GM23338 (cell line): ENCODE measurements around the gene KATNAL1. TPM values are rescaled to one million over a fixed set of nuclear protein-coding genes. Genes with fewer than 3 reads are reported as not detected.

Experiments
- ATAC-seq: fragments of 200-7000 bp; cut with Tn5 transposase; 3 replicates; pipeline ENCODE4 v1.9.1; 2020
- DNase-seq: peaks from one replicate; pipeline ENCODE4 v3.0.0-alpha.2; 2015; ENCODE audit warnings: low spot score
- H2AFZ ChIP-seq: fragments of 200-600 bp; sonication (generic); 2 replicates; pipeline ENCODE4 v1.8.0; 2016; ENCODE audit warnings: antibody characterized with exemption, mild to moderate bottlenecking, moderate library complexity
- H3F3A ChIP-seq: fragments of 200-600 bp; sonication (generic); replicated peaks from 2 replicates; pipeline ENCODE4 v1.8.0; 2017; ENCODE audit warnings: antibody characterized with exemption, mixed run types, low read depth
- H3K27ac ChIP-seq: fragments of 200-600 bp; sonication (generic); 2 replicates; pipeline ENCODE4 v1.6.1; 2016; ENCODE audit warnings: low read depth
- H3K27me3 ChIP-seq: fragments of 200-600 bp; sonication (generic); 2 replicates; pipeline ENCODE4 v1.8.0; 2016; ENCODE audit warnings: mild to moderate bottlenecking, mixed run types, moderate library complexity; ENCODE audit not compliant: insufficient read depth
- H3K36me3 ChIP-seq: fragments of 200-600 bp; sonication (generic); 2 replicates; pipeline ENCODE4 v1.8.0; 2016; ENCODE audit warnings: mild to moderate bottlenecking; ENCODE audit not compliant: insufficient read depth
- H3K4me1 ChIP-seq: fragments of 200-600 bp; sonication (generic); 2 replicates; pipeline ENCODE4 v1.8.0; 2016; ENCODE audit warnings: mild to moderate bottlenecking, moderate library complexity; ENCODE audit not compliant: insufficient read depth
- H3K4me2 ChIP-seq: fragments of 200-600 bp; sonication (generic); 2 replicates; pipeline ENCODE4 v1.7.1; 2017; ENCODE audit warnings: mixed run types
- H3K4me3 ChIP-seq: fragments of 200-600 bp; sonication (generic); 2 replicates; pipeline ENCODE4 v1.6.1; 2016; ENCODE audit warnings: mixed run types
- H3K79me2 ChIP-seq: fragments of 200-600 bp; sonication (generic); replicated peaks from 2 replicates; pipeline ENCODE4 v1.8.0; 2017; ENCODE audit warnings: mild to moderate bottlenecking; ENCODE audit not compliant: insufficient read depth
- H3K9me2 ChIP-seq: fragments of 200-600 bp; sonication (generic); 2 replicates; pipeline ENCODE4 v1.8.0; 2017; ENCODE audit not compliant: insufficient read depth
- H4K20me1 ChIP-seq: fragments of 200-600 bp; sonication (generic); replicated peaks from 2 replicates; pipeline ENCODE4 v1.8.0; 2017; ENCODE audit warnings: mild to moderate bottlenecking; ENCODE audit not compliant: insufficient read depth
- H3K27ac Mint-ChIP-seq: 2 replicates; pipeline ENCODE4 v1.8.0; 2020; ENCODE audit warnings: inconsistent platforms, mild to moderate bottlenecking, moderate library complexity, mixed read lengths
- H3K27me3 Mint-ChIP-seq: 3 replicates; pipeline ENCODE4 v1.8.0; 2022; ENCODE audit warnings: low read depth, mild to moderate bottlenecking, moderate library complexity, mixed read lengths, inconsistent platforms; ENCODE audit not compliant: insufficient read depth, poor library complexity
- H3K36me3 Mint-ChIP-seq: 3 replicates; pipeline ENCODE4 v1.8.0; 2021; ENCODE audit warnings: low read depth, mild to moderate bottlenecking, inconsistent platforms, moderate library complexity, mixed read lengths
- H3K4me1 Mint-ChIP-seq: 3 replicates; pipeline ENCODE4 v1.8.0; 2020; ENCODE audit warnings: mild to moderate bottlenecking, inconsistent platforms, mixed read lengths
- H3K4me3 Mint-ChIP-seq: 3 replicates; pipeline ENCODE4 v1.8.0; 2021; ENCODE audit warnings: moderate library complexity, mild to moderate bottlenecking, inconsistent platforms, mixed read lengths
- H3K9me3 Mint-ChIP-seq: 3 replicates; pipeline ENCODE4 v1.8.0; 2020; ENCODE audit warnings: moderate library complexity, mild to moderate bottlenecking, inconsistent platforms, mixed read lengths
- CREB1 ChIP-seq: fragments of 250-450 bp; sonication (Bioruptor Pico); IDR thresholded peaks from 2 replicates; pipeline ENCODE4 v1.5.0; 2020; ENCODE audit warnings: low read depth, mild to moderate bottlenecking, moderate library complexity
- ETS1 ChIP-seq: IDR thresholded peaks from 2 replicates; pipeline ENCODE4 v1.6.1; 2016; ENCODE audit warnings: antibody characterized with exemption
- EZH2 ChIP-seq: fragments of 200-600 bp; sonication (generic); IDR thresholded peaks from one replicate; pipeline ENCODE4 v1.8.0; 2017; ENCODE audit warnings: antibody characterized with exemption, mild to moderate bottlenecking, low read depth; ENCODE audit not compliant: unreplicated experiment
- EZH2phosphoT487 ChIP-seq: fragments of 200-600 bp; sonication (generic); IDR thresholded peaks from one replicate; pipeline ENCODE4 v1.8.1; 2018; ENCODE audit warnings: antibody characterized with exemption; ENCODE audit not compliant: unreplicated experiment
- NANOG ChIP-seq: IDR thresholded peaks from 2 replicates; pipeline ENCODE4 v1.6.1; 2016; ENCODE audit warnings: antibody characterized with exemption, borderline replicate concordance
- POLR2AphosphoS5 ChIP-seq: IDR thresholded peaks from 2 replicates; pipeline ENCODE4 v1.6.1; 2016; ENCODE audit warnings: antibody characterized with exemption, low read depth
- ZNF114 ChIP-seq: fragments of 250-450 bp; sonication (Bioruptor Pico); IDR thresholded peaks from 2 replicates; pipeline ENCODE4 v1.5.0; 2020; ENCODE audit warnings: mild to moderate bottlenecking, moderate library complexity
- ZNF331 ChIP-seq: fragments of 250-450 bp; sonication (Bioruptor Pico); IDR thresholded peaks from 2 replicates; pipeline ENCODE4 v1.5.0; 2020; ENCODE audit warnings: low read depth, mild to moderate bottlenecking, moderate library complexity
- ZNF462 ChIP-seq: fragments of 250-450 bp; sonication (Bioruptor Pico); IDR thresholded peaks from 2 replicates; pipeline ENCODE4 v1.5.0; 2020; ENCODE audit warnings: mild to moderate bottlenecking, moderate library complexity
- polyA plus RNA-seq: library from polyadenylated mRNA; unstranded; fragments of >200 nt; fragmentation: Nextera tagmentation; extraction: Ambion mirVana; gene quantifications from 2 replicates; pipeline ENCODE4 v1.2.1, GENCODE V29; 2016
- total RNA-seq: library from RNA; depleted of rRNA; stranded (reverse); fragments of >200 nt; shearing (Covaris generic); gene quantifications from 2 replicates; pipeline ENCODE4 v1.2.3, GENCODE V29; 2014
- TF ChIP-seq, protein P1 (sequence below), 2 experiments: fragments of 200-600 bp in 1 of 2; sonication (generic) in 1 of 2; conservative IDR thresholded peaks; 2 replicates each; pipeline versions ENCODE4 v1.5.1 to v1.6.1; 2016 to 2017; ENCODE audit warnings: antibody characterized with exemption in 2 of 2, low read depth in 2 of 2, mild to moderate bottlenecking in 2 of 2, moderate library complexity in 1 of 2

Gene KATNAL1
- total and polyA plus RNA-seq, 2 experiments from 2014 or later: 6.1 to 11.5 TPM

- no peaks in the 10 kb centered on the region for H3K9me2 ChIP-seq
- H3K9me3 Mint-ChIP-seq: peaks cover 14% of the 10 kb centered on the region; the same call in 2 of the 3 replicates
- no peak for TF ChIP-seq EZH2phosphoT487
- TF ChIP-seq, protein P1, sequence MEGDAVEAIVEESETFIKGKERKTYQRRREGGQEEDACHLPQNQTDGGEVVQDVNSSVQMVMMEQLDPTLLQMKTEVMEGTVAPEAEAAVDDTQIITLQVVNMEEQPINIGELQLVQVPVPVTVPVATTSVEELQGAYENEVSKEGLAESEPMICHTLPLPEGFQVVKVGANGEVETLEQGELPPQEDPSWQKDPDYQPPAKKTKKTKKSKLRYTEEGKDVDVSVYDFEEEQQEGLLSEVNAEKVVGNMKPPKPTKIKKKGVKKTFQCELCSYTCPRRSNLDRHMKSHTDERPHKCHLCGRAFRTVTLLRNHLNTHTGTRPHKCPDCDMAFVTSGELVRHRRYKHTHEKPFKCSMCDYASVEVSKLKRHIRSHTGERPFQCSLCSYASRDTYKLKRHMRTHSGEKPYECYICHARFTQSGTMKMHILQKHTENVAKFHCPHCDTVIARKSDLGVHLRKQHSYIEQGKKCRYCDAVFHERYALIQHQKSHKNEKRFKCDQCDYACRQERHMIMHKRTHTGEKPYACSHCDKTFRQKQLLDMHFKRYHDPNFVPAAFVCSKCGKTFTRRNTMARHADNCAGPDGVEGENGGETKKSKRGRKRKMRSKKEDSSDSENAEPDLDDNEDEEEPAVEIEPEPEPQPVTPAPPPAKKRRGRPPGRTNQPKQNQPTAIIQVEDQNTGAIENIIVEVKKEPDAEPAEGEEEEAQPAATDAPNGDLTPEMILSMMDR (conservative IDR thresholded peaks at IDR 0.05; ENCODE audit: low read depth in 2 of 2): peak in 1 of 2 experiments; percentile 28; a peak in 2 of 4 replicates
- H3K27me3 ChIP-seq: no peaks in the 10 kb centered on the region
- DNase-seq (peak; percentile 21), ATAC-seq (no peak; the same call in 2 of the 3 replicates)
- H3K27ac ChIP-seq: no peak overlapping the region
- H3K36me3 ChIP-seq: no peaks in the 10 kb centered on the region; the same call in 1 of the 2 replicates
- 0 out of 3 replicates have a peak, but pooled peaks cover 3% of the 10 kb centered on the region for H3K36me3 Mint-ChIP-seq
- H3K27ac Mint-ChIP-seq: no peak overlapping the region
- H3K79me2 ChIP-seq: no peaks in the 10 kb centered on the region
- H3K4me2 ChIP-seq: no peak overlapping the region
- H3K4me1 ChIP-seq: no peaks in the 10 kb centered on the region
- H3K4me1 Mint-ChIP-seq: peaks cover 13% of the 10 kb centered on the region
- H3K27me3 Mint-ChIP-seq: peaks cover 7% of the 10 kb centered on the region
- H3K4me3 Mint-ChIP-seq: no peak overlapping the region
- no peaks in the 10 kb centered on the region for H4K20me1 ChIP-seq
- peak overlapping the region; percentile 57; the same call in 1 of the 2 replicates for H2AFZ ChIP-seq
- H3K4me3 ChIP-seq: no peak overlapping the region
- no peaks in the 10 kb centered on the region for H3F3A ChIP-seq
Observed at GRCh38 chr13:30165796-30166195, 141.6 kb downstream of the KATNAL1 start.

DNA sequence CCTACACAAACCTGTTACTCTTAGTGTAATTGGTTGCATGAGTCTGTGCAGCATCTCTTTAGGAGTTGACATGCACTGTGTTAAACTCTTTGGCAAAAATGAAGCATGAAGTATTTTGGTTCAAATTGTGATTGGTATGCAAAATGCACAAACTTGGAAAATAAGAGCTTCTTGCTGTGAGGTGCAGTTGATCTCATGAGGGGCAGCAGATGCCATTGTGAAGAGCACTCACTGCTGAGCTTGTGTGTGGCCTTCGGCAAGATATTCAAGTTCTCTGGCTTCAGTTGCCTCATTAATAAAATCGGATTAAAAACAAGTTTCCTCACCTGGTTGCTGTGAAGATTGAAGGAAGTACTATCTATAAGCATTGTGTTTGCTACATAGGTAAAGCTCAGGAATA is 142.3 kb downstream of the KATNAL1 start:
- Mint-ChIP-seq H3K27me3 (peaks cover 7% of the 10 kb centered on the region), H3K27ac (no peak overlapping the region), H3K4me3 (no peak overlapping the region), H3K36me3 (0 out of 3 replicates have a peak, but pooled peaks cover 3% of the 10 kb centered on the region), H3K4me1 (peaks cover 13% of the 10 kb centered on the region), H3K9me3 (peaks cover 18% of the 10 kb centered on the region; the same call in 2 of the 3 replicates)
- H3K9me2 ChIP-seq: 0 out of 2 replicates have a peak, but pooled peaks cover 3% of the 10 kb centered on the region
- no peaks in the 10 kb centered on the region; the same call in 1 of the 2 replicates for H3K36me3 ChIP-seq
- H3K79me2 ChIP-seq: no peaks in the 10 kb centered on the region
- H3K27ac ChIP-seq: no peak overlapping the region
- ATAC-seq (no peak), DNase-seq (no peak)
- peak overlapping the region; percentile 38; the same call in 1 of the 2 replicates for H2AFZ ChIP-seq
- H3K27me3 ChIP-seq: no peaks in the 10 kb centered on the region
- H3F3A ChIP-seq: no peaks in the 10 kb centered on the region
- no peaks in the 10 kb centered on the region for H4K20me1 ChIP-seq
- H3K4me2 ChIP-seq: no peak overlapping the region
- no peaks in the 10 kb centered on the region for H3K4me1 ChIP-seq
- H3K4me3 ChIP-seq: no peak overlapping the region
- TF ChIP-seq ZNF331 (CRISPR knock-in tag) (no peak), ZNF462 (CRISPR knock-in tag) (no peak), NANOG (no peak), EZH2phosphoT487 (no peak), POLR2AphosphoS5 (no peak), ETS1 (no peak), EZH2 (no peak), CREB1 (CRISPR knock-in tag) (no peak), ZNF114 (CRISPR knock-in tag) (no peak)
- TF ChIP-seq, protein P1 (conservative IDR thresholded peaks at IDR 0.05; ENCODE audit: low read depth in 2 of 2): no peak
